GM21423 (cell line): ENCODE data around the gene DACH1.
"Not testable (repeated sequence)": the region's sequence is repeated elsewhere in the genome, so short reads cannot be mapped to it uniquely, and the experiment has no call there.

Experiments used
- ATAC-seq: cut with Tn5 transposase; IDR thresholded peaks from one replicate; pipeline ENCODE4 v1.9.1; 2021; ENCODE audit warnings: mild to moderate bottlenecking, moderate library complexity; ENCODE audit not compliant: unreplicated experiment

Gene DACH1

DNA sequence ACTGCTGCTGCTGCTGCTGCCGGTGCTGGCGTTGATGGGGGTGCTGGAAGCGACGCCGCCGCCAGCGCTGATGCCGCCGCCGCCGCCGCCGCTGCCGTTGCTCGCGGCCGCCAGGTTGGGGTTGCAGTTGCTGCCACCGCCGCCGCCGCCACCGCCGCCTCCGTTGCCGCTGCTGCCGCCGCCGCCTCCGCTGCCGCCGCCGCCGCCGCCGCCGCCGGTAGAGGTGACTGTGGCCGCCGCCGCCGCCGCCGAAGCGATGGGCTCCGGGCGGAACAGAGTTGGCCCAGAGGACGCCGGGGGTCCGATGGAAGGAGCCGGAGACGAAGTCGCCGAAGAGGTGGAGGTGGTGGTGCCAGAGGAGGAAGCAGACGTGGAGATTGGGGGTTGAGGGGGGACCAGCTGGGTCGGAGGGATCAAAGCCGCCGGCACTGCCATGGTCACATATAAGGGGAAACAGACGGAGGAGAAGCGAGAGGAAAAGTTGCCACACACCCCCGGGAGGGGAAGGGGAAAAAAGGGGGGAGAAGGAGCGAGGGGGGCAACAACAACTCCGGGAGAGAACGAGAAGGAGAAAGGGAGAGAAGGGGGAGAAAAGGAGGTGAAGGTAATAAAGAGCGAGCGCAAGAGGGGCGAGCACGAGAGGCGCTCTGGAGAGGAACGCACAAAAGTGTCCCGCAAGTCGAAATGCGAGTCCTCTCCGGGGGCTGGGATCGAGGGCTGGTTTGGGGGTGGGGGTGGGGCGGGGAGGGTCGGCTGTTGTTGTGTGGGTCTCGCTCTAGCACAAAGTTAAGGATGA, 471 bp downstream of the DACH1 start:
- no peak for ATAC-seq

GRCh38 chr13:71865874-71866334, 1.1 kb downstream of the DACH1 start:
- ATAC-seq = no peak

GRCh38 chr13:71864986-71865873, 1.8 kb downstream of the DACH1 start:
- no peak for ATAC-seq

GRCh38 chr13:71864094-71864985, 2.7 kb downstream of the DACH1 start:
- ATAC-seq = no peak

GRCh38 chr13:71863254-71863865, 3.6 kb downstream of the DACH1 start:
- no peak for ATAC-seq

GRCh38 chr13:71862459-71862943, 4.5 kb downstream of the DACH1 start:
- ATAC-seq = no peak

- ATAC-seq = no peak
Measured at GRCh38 chr13:71861769-71862458, 5.1 kb downstream of the DACH1 start.

DNA sequence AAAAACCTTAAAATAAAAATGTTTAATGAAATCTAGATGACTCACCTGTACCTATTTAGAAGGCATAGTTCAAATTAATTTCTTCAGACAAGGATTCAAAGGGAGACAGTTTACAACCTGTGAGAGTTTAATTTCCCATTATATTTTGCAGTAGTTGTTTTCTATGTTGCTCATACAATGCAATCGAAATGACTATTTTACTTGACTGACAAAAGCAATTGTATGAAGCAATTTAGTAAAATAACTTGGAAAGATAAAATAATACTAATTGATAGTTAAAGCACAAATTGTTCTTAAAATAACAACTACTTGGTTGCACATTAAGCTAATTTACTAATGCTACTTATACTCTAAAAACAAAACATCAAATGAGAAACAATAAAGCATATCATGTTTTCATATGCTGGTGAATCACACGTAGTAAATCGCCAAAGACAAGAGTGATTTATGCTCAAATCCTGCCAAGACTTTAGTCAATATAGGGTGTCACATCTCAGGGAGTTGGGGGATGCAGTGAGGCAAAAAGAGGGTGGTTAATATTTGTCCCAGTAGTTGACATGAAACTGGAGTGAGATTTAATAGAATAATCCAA, 6.4 kb downstream of the DACH1 start:
- no peak for ATAC-seq

GRCh38 chr13:71858647-71859046, 8.4 kb downstream of the DACH1 start:
- ATAC-seq = no peak

DNA sequence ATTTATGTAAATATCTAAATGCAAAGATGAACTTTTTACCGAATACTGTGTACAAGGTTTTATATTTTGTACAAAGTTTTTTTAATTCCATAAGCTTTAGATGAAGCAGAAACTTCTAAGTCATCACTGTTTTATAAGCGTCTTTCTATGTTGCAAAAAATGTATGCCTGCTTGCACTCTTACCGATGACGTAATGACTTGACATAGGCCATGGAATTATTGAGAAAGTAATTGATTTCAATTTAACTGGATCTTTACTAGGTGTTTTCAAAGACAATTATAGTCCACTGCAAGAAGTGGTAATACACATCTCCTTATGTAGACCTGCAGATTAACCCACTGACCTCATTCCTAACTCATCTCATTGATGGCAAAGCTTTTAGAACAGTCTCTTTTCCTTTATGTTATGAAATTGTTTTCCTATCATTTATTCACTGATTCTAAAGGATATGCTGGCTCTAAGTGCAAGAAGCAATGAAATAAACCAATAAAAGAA, 10.4 kb downstream of the DACH1 start:
- no peak for ATAC-seq

- no peak for ATAC-seq
Measured at GRCh38 chr13:71854401-71854800, 12.6 kb downstream of the DACH1 start.

- ATAC-seq = no peak
Measured at GRCh38 chr13:71853725-71854124, 13.3 kb downstream of the DACH1 start.

- no peak for ATAC-seq
Measured at GRCh38 chr13:71852736-71853135, 14.3 kb downstream of the DACH1 start.

GRCh38 chr13:71851498-71852409, 15.2 kb downstream of the DACH1 start:
- ATAC-seq = no peak

DNA sequence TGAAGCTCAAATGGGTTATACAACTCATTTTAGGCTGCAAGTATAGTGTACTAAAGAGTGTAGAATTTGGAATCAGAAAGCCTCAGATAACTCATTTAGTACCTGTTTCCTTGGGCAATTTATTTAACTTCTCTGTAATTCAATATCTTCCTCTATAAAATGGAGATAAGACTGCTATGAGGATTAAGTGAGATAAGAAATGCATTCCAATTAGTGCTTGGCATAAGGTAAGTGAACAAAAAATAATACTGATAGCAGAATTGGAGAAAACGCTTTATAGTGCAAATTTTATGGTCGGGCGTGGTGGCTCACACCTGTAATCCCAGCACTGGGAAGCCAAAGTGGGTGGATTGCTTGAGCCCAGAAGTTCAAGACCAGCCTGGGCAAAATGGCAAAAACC, 25.0 kb downstream of the DACH1 start:
- no peak for ATAC-seq

DNA sequence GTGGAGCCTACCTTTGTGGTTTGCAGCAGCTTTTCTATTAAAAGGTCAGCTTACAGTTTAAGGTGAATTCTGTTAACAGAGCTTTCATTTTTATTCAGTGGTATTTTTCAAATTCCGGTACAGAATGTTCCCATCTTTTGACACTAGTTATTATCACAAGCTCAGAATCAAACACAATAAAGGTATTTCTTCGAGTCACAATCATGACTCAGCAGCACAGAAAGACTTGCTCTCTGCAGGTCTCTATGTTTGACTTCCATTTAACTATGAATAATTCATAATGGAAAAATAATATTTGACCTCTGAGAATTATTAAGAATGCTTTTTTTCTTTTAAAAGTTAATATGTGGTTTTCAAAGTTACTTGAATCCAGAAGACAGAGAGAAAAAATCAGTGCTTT, 28.2 kb downstream of the DACH1 start:
- no peak for ATAC-seq

GRCh38 chr13:71837582-71837981, 29.4 kb downstream of the DACH1 start:
- not testable (repeated sequence) for ATAC-seq

GRCh38 chr13:71831716-71832115, 35.3 kb downstream of the DACH1 start:
- ATAC-seq = no peak
